HepG2 (cell line): Measurements from ENCODE around the gene SYT8. TPM values are rescaled to one million over a fixed set of nuclear protein-coding genes. Genes with fewer than 3 reads are reported as not detected.

Source experiments
- ATAC-seq: fragments of 200-7000 bp; cut with Tn5 transposase; 3 replicates; pipeline ENCODE4 v1.9.1; 2020; ENCODE audit warnings: mild to moderate bottlenecking, moderate library complexity
- BruUV-seq: library from RNA; stranded (reverse); fragments of 400-500 nt; replicated peaks from 2 replicates; lab custom pipeline; 2021; lab: Mats Ljungman, UMichigan
- CTCF ChIA-PET: fragments of 300-600 bp; formaldehyde crosslinking; extraction: SDS; loops from one replicate; lab custom pipeline; 2021; ENCODE audit warnings: low total read pairs, inconsistent platforms, low intra/inter-chr PET ratio; lab: Yijun Ruan, JAX
- POLR2A ChIA-PET: fragments of 350-600 bp; sonication (Branson Sonifier 250); formaldehyde crosslinking; loops from one replicate; lab custom pipeline; 2020; ENCODE audit warnings: antibody characterized with exemption, inconsistent platforms; lab: Yijun Ruan, JAX
- DNase-seq: peaks from one replicate; pipeline ENCODE4 v3.0.0-alpha.2; 2015; ENCODE audit warnings: low spot score
- FAIRE-seq: peaks from 3 replicates; lab custom pipeline; 2011; peaks lifted over from hg19 to GRCh38; lab: Jason Lieb, UNC
- H2AFZ ChIP-seq: one replicate; pipeline ENCODE4 v1.6.1; 2011; ENCODE audit warnings: low read length, inconsistent platforms
- H3K27ac ChIP-seq: fragments of 300-600 bp; 3 replicates; pipeline ENCODE4 v1.8.0; 2011; ENCODE audit warnings: mixed run types, mild to moderate bottlenecking, mixed read lengths, low read length, inconsistent platforms; ENCODE audit not compliant: insufficient read depth; ENCODE audit errors: extremely low read length
- H3K27me3 ChIP-seq, 2 experiments: fragments of 200-600 bp in 1 of 2; 2 replicates in 1 of 2; 3 replicates in 1 of 2; pipeline versions ENCODE4 v1.6.0 to v1.8.0; 2011; ENCODE audit warnings: low read length in 2 of 2, mild to moderate bottlenecking in 2 of 2, moderate library complexity in 2 of 2, inconsistent platforms in 1 of 2; ENCODE audit not compliant: insufficient read depth in 2 of 2, control insufficient read depth in 1 of 2
- H3K36me3 ChIP-seq, 2 experiments: fragments of 200-600 bp in 1 of 2; replicated peaks in 1 of 2; 2 replicates in 1 of 2; 3 replicates in 1 of 2; pipeline versions ENCODE4 v1.5.1 to v1.8.0; 2011; ENCODE audit warnings: low read length in 2 of 2, inconsistent platforms in 1 of 2; ENCODE audit not compliant: insufficient read depth in 2 of 2, control insufficient read depth in 1 of 2
- H3K4me1 ChIP-seq: 2 replicates; pipeline ENCODE4 v1.5.1; 2012; ENCODE audit warnings: low read length, inconsistent platforms; ENCODE audit not compliant: insufficient read depth
- H3K4me2 ChIP-seq: 2 replicates; pipeline ENCODE4 v1.6.0; 2011; ENCODE audit warnings: low read depth, low read length, inconsistent platforms
- H3K4me3 ChIP-seq, 3 experiments: fragments of 200-600 bp in 1 of 3; sonication (generic), shearing (Covaris generic) in 1 of 3; replicated peaks in 1 of 3; 2 replicates each; pipeline ENCODE4 v1.5.1; 2011 to 2016; ENCODE audit warnings: low read length in 3 of 3, inconsistent platforms in 2 of 3, low read depth in 2 of 3, mild to moderate bottlenecking in 2 of 3, control low read depth in 1 of 3, mixed read lengths in 1 of 3; ENCODE audit not compliant: insufficient read depth in 1 of 3
- H3K79me2 ChIP-seq: one replicate; pipeline ENCODE4 v1.6.1; 2011; ENCODE audit warnings: low read length, inconsistent platforms; ENCODE audit not compliant: insufficient read depth
- H3K9ac ChIP-seq: 2 replicates; pipeline ENCODE4 v1.6.0; 2011; ENCODE audit warnings: mild to moderate bottlenecking, low read depth, low read length, inconsistent platforms; ENCODE audit not compliant: insufficient read depth
- H3K9me3 ChIP-seq: 2 replicates; pipeline ENCODE4 v1.5.1; 2012; ENCODE audit warnings: mild to moderate bottlenecking, low read length
- H4K20me1 ChIP-seq: 2 replicates; pipeline ENCODE4 v1.6.0; 2011; ENCODE audit warnings: inconsistent platforms, mild to moderate bottlenecking, low read length, moderate library complexity; ENCODE audit not compliant: insufficient read depth
- FOSL1 ChIP-seq: sonication (generic); formaldehyde crosslinking; IDR thresholded peaks from 2 replicates; pipeline ENCODE4 v1.9.0; 2021; ENCODE audit warnings: missing genetic modification reagents, borderline replicate concordance
- FOXJ3 ChIP-seq: sonication (generic); formaldehyde crosslinking; IDR thresholded peaks from 2 replicates; pipeline ENCODE4 v1.4.0; 2020; ENCODE audit warnings: missing genetic modification reagents, mild to moderate bottlenecking, borderline replicate concordance
- HCFC1 ChIP-seq: fragments of 150-350 bp; IDR thresholded peaks from 2 replicates; pipeline ENCODE4 v1.6.1; 2014; ENCODE audit warnings: low read depth, low read length
- HOXA7 ChIP-seq: sonication (generic); formaldehyde crosslinking; IDR thresholded peaks from 2 replicates; pipeline ENCODE4 v1.8.1; 2022; ENCODE audit warnings: mild to moderate bottlenecking, missing genetic modification reagents, moderate library complexity
- PLSCR1 ChIP-seq: sonication (generic); formaldehyde crosslinking; IDR thresholded peaks from 2 replicates; pipeline ENCODE4 v1.5.0; 2020; ENCODE audit warnings: missing genetic modification reagents, mild to moderate bottlenecking, borderline replicate concordance
- ZBTB39 ChIP-seq: sonication (generic); formaldehyde crosslinking; IDR thresholded peaks from 2 replicates; pipeline ENCODE4 v1.5.0; 2020; ENCODE audit warnings: missing genetic modification reagents
- ZFP1 ChIP-seq: IDR thresholded peaks from 2 replicates; pipeline ENCODE4 v1.6.1; 2016
- ZKSCAN8 ChIP-seq: IDR thresholded peaks from 2 replicates; pipeline ENCODE4 v1.6.1; 2016; ENCODE audit warnings: borderline replicate concordance, missing genetic modification reagents, missing compliant biosample characterization
- ZNF260 ChIP-seq: sonication (generic); formaldehyde crosslinking; IDR thresholded peaks from 2 replicates; pipeline ENCODE4 v1.4.0; 2020; ENCODE audit warnings: missing genetic modification reagents, low read depth, mild to moderate bottlenecking, borderline replicate concordance
- ZNF550 ChIP-seq: sonication (generic); formaldehyde crosslinking; IDR thresholded peaks from 2 replicates; pipeline ENCODE4 v1.4.0; 2020; ENCODE audit warnings: mild to moderate bottlenecking, missing genetic modification reagents, borderline replicate concordance
- ZNF724P ChIP-seq: sonication (generic); formaldehyde crosslinking; IDR thresholded peaks from 2 replicates; pipeline ENCODE4 v1.8.0; 2022; ENCODE audit warnings: missing genetic modification reagents, borderline replicate concordance
- WGBS: methylation state at CpG from one replicate; pipeline ENCODE4 v1.1.6; 2017; ENCODE audit warnings: low lambda C conversion rate; 5-methylcytosine and 5-hydroxymethylcytosine counted together
- in situ Hi-C: cut with HindIII; loops from 2 replicates; pipeline ENCODE4 v1.10.0; 2017; ENCODE audit warnings: low pct_unique_long_range_greater_than_20kb; ENCODE audit not compliant: extremely low pct_ligation_motif_present
- intact Hi-C: fragments of 100-400 bp; cut with micrococcal nuclease; formaldehyde crosslinking; loops from one replicate; pipeline ENCODE4 v1.10.0; 2022; ENCODE audit not compliant: unreplicated experiment
- polyA plus RNA-seq, 8 experiments: library from polyadenylated mRNA; depleted of rRNA in 3 of 8; stranded (reverse) in 7 of 8; unstranded in 1 of 8; fragments of >200 nt; fragmentation: Illumina TruSeq in 4 of 8; extraction: Trizol in 4 of 8; gene quantifications; 2 replicates each; pipeline versions ENCODE4 v1.2.1 to v1.2.3, GENCODE V29; 2011 to 2016; ENCODE audit warnings: low read depth in 4 of 8, missing spikeins in 1 of 8, mixed read lengths in 1 of 8; ENCODE audit not compliant: insufficient read depth in 1 of 8
- total RNA-seq, 5 experiments: library from RNA; depleted of rRNA; stranded (reverse); fragments of >200 nt; fragmentation: Illumina TruSeq; extraction: Trizol; gene quantifications; 2 replicates each; pipeline ENCODE4 v1.2.3, GENCODE V29; 2016; ENCODE audit warnings: low read depth in 1 of 5
- TF ChIP-seq, protein P1 (sequence below): sonication (generic); formaldehyde crosslinking; IDR thresholded peaks from 2 replicates; pipeline ENCODE4 v1.8.0; 2022; ENCODE audit warnings: mild to moderate bottlenecking, missing genetic modification reagents, borderline replicate concordance
- TF ChIP-seq, protein P2 (sequence below): IDR thresholded peaks from 2 replicates; pipeline ENCODE4 v1.6.1; 2016
- TF ChIP-seq, protein P3 (sequence below): sonication (generic); formaldehyde crosslinking; IDR thresholded peaks from 2 replicates; pipeline ENCODE4 v1.8.1; 2022; ENCODE audit warnings: low read depth, mild to moderate bottlenecking, missing genetic modification reagents

SYT8 gene
- total and polyA plus RNA-seq, 2 of the 13 experiments (the other 11 are each of a cell fraction or from before 2014, with no cell fraction given): 0.60 to 2.3 TPM

GRCh38 chr11:1810761-1811160 lies 24.0 kb upstream of the SYT8 start:
- Histone ChIP-seq H3K4me1 (no peaks in the 10 kb centered on the region), H3K27me3 (peaks cover 3 to 53% of the 10 kb centered on the region in 2 experiments; a peak in 3 of 5 replicates), H3K27ac (no peak overlapping the region), H2AFZ (no peak overlapping the region), H4K20me1 (no peaks in the 10 kb centered on the region), H3K9ac (no peak overlapping the region), H3K4me2 (no peak overlapping the region), H3K9me3 (no peaks in the 10 kb centered on the region), H3K4me3 (no peak overlapping the region), H3K36me3 (no peaks in the 10 kb centered on the region), H3K79me2 (no peaks in the 10 kb centered on the region)
- CTCF ChIA-PET: no interaction called here
- POLR2A ChIA-PET: no interaction called here
- DNase-seq: no peak
- in situ Hi-C loops (no loop called here), intact Hi-C loops (no loop called here)
- no TSS peak for BruUV-seq
- ATAC-seq: no peak
- 41% methylated on average over 10 of the region's 10 CpGs for WGBS
- no peak for FAIRE-seq
- TF ChIP-seq, protein P1, sequence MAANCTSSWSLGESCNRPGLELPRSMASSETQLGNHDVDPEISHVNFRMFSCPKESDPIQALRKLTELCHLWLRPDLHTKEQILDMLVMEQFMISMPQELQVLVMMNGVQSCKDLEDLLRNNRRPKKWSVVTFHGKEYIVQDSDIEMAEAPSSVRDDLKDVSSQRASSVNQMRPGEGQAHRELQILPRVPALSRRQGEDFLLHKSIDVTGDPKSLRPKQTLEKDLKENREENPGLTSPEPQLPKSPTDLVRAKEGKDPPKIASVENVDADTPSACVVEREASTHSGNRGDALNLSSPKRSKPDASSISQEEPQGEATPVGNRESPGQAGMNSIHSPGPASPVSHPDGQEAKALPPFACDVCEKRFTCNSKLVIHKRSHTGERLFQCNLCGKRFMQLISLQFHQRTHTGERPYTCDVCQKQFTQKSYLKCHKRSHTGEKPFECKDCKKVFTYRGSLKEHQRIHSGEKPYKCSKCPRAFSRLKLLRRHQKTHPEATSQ (CRISPR knock-in tag): no peak
- TF ChIP-seq ZNF550 (CRISPR knock-in tag): no peak
- TF ChIP-seq ZFP1 (CRISPR knock-in tag): no peak
- no peak for TF ChIP-seq FOXJ3 (CRISPR knock-in tag)
- no peak for TF ChIP-seq HOXA7 (CRISPR knock-in tag)
- TF ChIP-seq PLSCR1 (CRISPR knock-in tag): no peak
- TF ChIP-seq, protein P2, sequence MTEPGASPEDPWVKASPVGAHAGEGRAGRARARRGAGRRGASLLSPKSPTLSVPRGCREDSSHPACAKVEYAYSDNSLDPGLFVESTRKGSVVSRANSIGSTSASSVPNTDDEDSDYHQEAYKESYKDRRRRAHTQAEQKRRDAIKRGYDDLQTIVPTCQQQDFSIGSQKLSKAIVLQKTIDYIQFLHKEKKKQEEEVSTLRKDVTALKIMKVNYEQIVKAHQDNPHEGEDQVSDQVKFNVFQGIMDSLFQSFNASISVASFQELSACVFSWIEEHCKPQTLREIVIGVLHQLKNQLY (CRISPR knock-in tag): no peak
- TF ChIP-seq FOSL1 (CRISPR knock-in tag): no peak
- TF ChIP-seq ZBTB39 (CRISPR knock-in tag): no peak
- TF ChIP-seq ZNF724P (CRISPR knock-in tag): no peak
- TF ChIP-seq ZNF260: no peak
- TF ChIP-seq ZKSCAN8 (CRISPR knock-in tag): no peak
- TF ChIP-seq HCFC1: no peak
- TF ChIP-seq, protein P3, sequence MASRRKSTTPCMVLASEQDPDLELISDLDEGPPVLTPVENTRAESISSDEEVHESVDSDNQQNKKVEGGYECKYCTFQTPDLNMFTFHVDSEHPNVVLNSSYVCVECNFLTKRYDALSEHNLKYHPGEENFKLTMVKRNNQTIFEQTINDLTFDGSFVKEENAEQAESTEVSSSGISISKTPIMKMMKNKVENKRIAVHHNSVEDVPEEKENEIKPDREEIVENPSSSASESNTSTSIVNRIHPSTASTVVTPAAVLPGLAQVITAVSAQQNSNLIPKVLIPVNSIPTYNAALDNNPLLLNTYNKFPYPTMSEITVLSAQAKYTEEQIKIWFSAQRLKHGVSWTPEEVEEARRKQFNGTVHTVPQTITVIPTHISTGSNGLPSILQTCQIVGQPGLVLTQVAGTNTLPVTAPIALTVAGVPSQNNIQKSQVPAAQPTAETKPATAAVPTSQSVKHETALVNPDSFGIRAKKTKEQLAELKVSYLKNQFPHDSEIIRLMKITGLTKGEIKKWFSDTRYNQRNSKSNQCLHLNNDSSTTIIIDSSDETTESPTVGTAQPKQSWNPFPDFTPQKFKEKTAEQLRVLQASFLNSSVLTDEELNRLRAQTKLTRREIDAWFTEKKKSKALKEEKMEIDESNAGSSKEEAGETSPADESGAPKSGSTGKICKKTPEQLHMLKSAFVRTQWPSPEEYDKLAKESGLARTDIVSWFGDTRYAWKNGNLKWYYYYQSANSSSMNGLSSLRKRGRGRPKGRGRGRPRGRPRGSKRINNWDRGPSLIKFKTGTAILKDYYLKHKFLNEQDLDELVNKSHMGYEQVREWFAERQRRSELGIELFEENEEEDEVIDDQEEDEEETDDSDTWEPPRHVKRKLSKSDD: no peak
